NCI-H2227 treated with DMSO at 0.1 percent for 48 hours (cell line): ENCODE measurements around the gene RTN1.

ENCODE experiments used
- DNase-seq: peaks from one replicate; lab custom pipeline; 2025; lab: John Stamatoyannopoulos, UW

The RTN1 gene

GRCh38 chr14:59787045-59787674, 83.4 kb downstream of the RTN1 start:
- no peak for DNase-seq

- DNase-seq, result no peak
These were observed 84.9 kb downstream of the RTN1 start for GRCh38 chr14:59785629-59786028.

GRCh38 chr14:59782760-59783159, 87.8 kb downstream of the RTN1 start:
- DNase-seq, result peak; percentile 56

GRCh38 chr14:59777006-59777579, 93.5 kb downstream of the RTN1 start:
- DNase-seq, result no peak

- DNase-seq, result no peak
These were observed 94.1 kb downstream of the RTN1 start for GRCh38 chr14:59776468-59776867.

GRCh38 chr14:59772233-59772632, 98.3 kb downstream of the RTN1 start:
- DNase-seq, result no peak

- DNase-seq, result no peak
These were observed 99.0 kb downstream of the RTN1 start for GRCh38 chr14:59771577-59771976.

- DNase-seq, result no peak
These were observed 101.0 kb downstream of the RTN1 start for GRCh38 chr14:59769586-59769985.

- DNase-seq, result no peak
These were observed 101.7 kb downstream of the RTN1 start for GRCh38 chr14:59768855-59769375.

- no peak for DNase-seq
These were observed 108.7 kb downstream of the RTN1 start for GRCh38 chr14:59761851-59762250.

GRCh38 chr14:59755409-59756135, 115.0 kb downstream of the RTN1 start:
- no peak for DNase-seq

- no peak for DNase-seq
These were observed 116.3 kb downstream of the RTN1 start for GRCh38 chr14:59754256-59754655.

GRCh38 chr14:59753512-59753911, 117.1 kb downstream of the RTN1 start:
- DNase-seq, result no peak

GRCh38 chr14:59751578-59751977, 119.0 kb downstream of the RTN1 start:
- DNase-seq, result no peak

GRCh38 chr14:59739794-59740193, 130.8 kb downstream of the RTN1 start:
- DNase-seq, result no peak

GRCh38 chr14:59728304-59728703, 142.3 kb downstream of the RTN1 start:
- no peak for DNase-seq

GRCh38 chr14:59727073-59727661, 143.4 kb downstream of the RTN1 start:
- no peak for DNase-seq

- no peak for DNase-seq
These were observed 159.5 kb downstream of the RTN1 start for GRCh38 chr14:59711080-59711479.

GRCh38 chr14:59707778-59708561, 162.6 kb downstream of the RTN1 start:
- DNase-seq, result no peak

- no peak for DNase-seq
These were observed 164.7 kb downstream of the RTN1 start for GRCh38 chr14:59705866-59706265.

GRCh38 chr14:59705245-59705644, 165.3 kb downstream of the RTN1 start:
- DNase-seq, result no peak

GRCh38 chr14:59704054-59704645, 166.4 kb downstream of the RTN1 start:
- no peak for DNase-seq
